ENCODE measurements around the gene C17orf113. TPM values are rescaled to one million over a fixed set of nuclear protein-coding genes. Genes with fewer than 3 reads are reported as not detected.
A peak's percentile ranks its signal among the peaks of the same experiment; 100 is the strongest.
"Not testable (repeated sequence)": the region's sequence is repeated elsewhere in the genome, so short reads cannot be mapped to it uniquely, and the experiment has no call there.

C17orf113 gene
- total RNA-seq, 1 experiment from 2014 or later, result 0.40 TPM

- in situ Hi-C loops (cut with HindIII; ENCODE audit: low pct_unique_long_range_greater_than_20kb, low sequenced_read_pairs), result no loop called here
Observed at GRCh38 chr17:42026857-42027589, 23.4 kb downstream of the C17orf113 start.

GRCh38 chr17:42025936-42026335 lies 24.5 kb downstream of the C17orf113 start:
- in situ Hi-C loops (cut with HindIII; ENCODE audit: low pct_unique_long_range_greater_than_20kb, low sequenced_read_pairs), result no loop called here
- DNase-seq (ENCODE audit: low read depth, low spot score), result no peak

More at GRCh38 chr17:42026857-42027589, 23.4 kb downstream of the C17orf113 start:
- no peak for DNase-seq (ENCODE audit: low read depth, low spot score)

GRCh38 chr17:42025191-42025579 lies 25.2 kb downstream of the C17orf113 start:
- in situ Hi-C loops (cut with HindIII; ENCODE audit: low pct_unique_long_range_greater_than_20kb, low sequenced_read_pairs), result no loop called here
- DNase-seq (ENCODE audit: low read depth, low spot score), result no peak

DNA sequence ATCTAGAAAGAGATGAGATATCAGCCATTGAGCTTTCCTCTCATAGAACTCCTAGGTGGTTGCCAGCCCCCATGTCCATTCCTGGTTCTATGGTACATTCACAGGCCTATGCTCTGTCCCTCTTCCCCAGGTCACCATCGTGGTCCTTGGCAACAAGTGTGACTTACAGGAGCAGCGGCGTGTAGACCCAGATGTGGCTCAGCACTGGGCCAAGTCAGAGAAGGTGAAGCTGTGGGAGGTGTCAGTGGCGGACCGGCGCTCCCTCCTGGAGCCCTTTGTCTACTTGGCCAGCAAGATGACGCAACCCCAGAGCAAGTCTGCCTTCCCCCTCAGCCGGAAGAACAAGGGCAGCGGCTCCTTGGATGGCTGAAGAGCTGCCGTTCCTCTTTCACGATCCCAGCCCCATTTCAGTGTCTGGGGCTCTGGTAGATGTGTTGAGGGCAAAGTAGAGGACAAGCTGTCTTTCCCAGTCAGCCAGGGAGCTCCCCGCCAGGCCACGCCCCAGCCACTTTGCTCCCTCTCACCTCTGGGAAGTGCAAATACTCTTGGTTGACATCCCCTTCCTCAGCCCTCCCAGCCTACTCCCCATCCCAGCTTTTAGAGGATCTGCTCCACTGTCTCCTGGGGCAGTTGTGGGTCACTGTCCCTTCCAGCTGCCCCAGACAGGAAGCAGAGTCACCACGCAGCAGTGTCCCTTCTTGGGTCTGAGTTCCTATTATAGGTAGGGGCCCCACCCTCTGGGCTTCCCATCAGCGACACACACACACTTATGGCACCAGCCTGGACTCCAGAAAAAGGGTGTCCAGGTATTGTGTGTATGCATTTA lies 26.7 kb downstream of the C17orf113 start:
- no peak for DNase-seq (ENCODE audit: low read depth, low spot score)
- in situ Hi-C loops (cut with HindIII; ENCODE audit: low pct_unique_long_range_greater_than_20kb, low sequenced_read_pairs), result no loop called here

- in situ Hi-C loops (cut with HindIII; ENCODE audit: low pct_unique_long_range_greater_than_20kb, low sequenced_read_pairs); DNase-seq (ENCODE audit: low read depth, low spot score): not testable (repeated sequence)
Observed at GRCh38 chr17:42020845-42021244, 29.6 kb downstream of the C17orf113 start.

DNA sequence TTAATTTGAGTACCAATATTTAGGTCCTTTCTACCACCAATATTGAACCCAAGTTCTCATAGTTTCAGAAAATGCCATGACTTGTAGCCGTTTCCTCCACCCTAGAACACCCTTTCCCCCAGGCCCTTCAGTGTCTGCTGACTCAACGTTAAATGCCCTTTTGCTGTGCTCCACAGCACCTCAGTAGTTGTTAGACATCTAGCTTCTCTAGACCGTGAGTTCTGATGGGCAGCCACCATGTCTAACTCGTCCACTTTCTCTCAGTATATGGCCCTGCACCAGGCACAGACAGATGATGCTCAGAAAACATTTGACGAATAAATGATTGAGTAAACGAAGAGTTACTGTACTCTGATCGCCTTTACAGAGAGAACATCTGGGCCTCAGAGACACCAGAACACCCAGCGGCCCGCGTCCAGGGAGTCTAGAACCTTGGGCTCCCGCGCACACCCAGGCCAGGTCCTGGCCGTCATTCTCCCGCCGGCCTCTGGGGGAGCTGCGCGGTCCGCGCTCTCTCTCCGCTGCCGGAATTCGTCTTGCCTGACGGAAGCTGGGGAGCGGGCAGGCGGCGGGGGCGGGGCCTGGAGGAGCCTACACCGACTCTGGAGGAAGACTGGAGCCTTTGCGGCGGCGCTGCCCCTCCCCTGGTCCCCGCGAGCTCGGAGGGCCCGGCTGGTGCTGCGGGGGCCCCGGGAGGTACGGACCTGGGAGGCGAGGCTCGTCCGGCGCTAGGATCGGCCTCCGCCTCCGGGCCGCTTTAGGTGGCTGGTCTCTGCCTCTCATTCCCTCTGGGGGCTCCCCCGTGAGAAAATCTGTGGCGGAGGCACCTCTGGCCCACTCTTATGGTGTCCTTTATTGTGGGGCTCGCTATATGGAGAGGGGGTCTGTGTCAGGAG lies 30.6 kb downstream of the C17orf113 start, which contains the start of gene NKIRAS2:
TSS of gene NKIRAS2 (plus strand) at position 582 of the 896 bp plus-strand sequence. CDS start 1,488 bp downstream, outside the sequence.
- in situ Hi-C loops (cut with HindIII; ENCODE audit: low pct_unique_long_range_greater_than_20kb, low sequenced_read_pairs), result no loop called here
- peak; percentile 91 for DNase-seq (ENCODE audit: low read depth, low spot score)

DNA sequence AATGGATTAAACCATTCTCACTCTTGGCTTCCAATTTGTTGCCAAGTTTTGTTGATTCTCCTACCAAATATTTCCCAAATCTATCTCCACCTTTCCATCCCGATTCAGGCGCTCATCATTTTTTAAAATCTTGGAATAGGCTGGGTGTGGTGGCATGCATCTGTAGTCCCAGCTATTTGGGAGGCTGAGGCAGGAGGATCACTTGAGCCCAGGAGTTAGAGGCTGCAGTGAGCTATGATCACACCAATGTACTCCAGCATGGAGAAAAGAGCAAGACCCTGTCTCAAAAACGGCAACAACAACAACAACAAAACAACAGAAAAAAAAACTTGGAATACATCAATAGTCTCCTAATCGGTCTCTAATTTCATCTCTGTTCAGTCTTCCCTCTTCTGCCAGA lies 31.4 kb downstream of the C17orf113 start:
- in situ Hi-C loops (cut with HindIII; ENCODE audit: low pct_unique_long_range_greater_than_20kb, low sequenced_read_pairs), result no loop called here
- no peak for DNase-seq (ENCODE audit: low read depth, low spot score)

DNA sequence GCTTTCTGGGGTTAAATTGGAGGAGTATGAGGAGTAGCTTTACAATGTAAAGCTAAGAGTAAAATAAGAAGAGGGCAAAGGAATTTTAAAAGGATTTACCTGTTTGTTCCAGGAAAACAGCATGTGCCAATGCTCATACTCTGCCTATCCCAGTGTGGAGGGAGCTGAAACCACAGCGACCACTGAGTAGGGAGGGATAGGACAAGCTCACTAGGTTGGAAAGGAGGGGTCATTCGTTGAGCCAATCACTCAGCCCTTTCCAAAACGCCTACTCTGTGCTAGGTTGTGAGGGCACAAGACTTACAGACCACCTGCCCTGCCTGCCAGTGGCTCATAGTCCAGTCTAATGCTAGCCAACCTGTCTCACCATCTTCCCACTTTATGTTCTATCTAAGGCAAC lies 32.1 kb downstream of the C17orf113 start:
- DNase-seq (ENCODE audit: low read depth, low spot score), result no peak
- in situ Hi-C loops (cut with HindIII; ENCODE audit: low pct_unique_long_range_greater_than_20kb, low sequenced_read_pairs), result no loop called here

- no peak for DNase-seq (ENCODE audit: low read depth, low spot score)
- in situ Hi-C loops (cut with HindIII; ENCODE audit: low pct_unique_long_range_greater_than_20kb, low sequenced_read_pairs), result no loop called here
Observed at GRCh38 chr17:42017866-42018200, 32.6 kb downstream of the C17orf113 start.

GRCh38 chr17:42016941-42017865 lies 33.2 kb downstream of the C17orf113 start, which contains the start of gene DNAJC7:
TSS of gene DNAJC7 (minus strand) at chr17:42017439. CDS start at chr17:42017416, 23 bp downstream.
- peak; percentile 91 for DNase-seq (ENCODE audit: low read depth, low spot score)
- in situ Hi-C loops (cut with HindIII; ENCODE audit: low pct_unique_long_range_greater_than_20kb, low sequenced_read_pairs), result no loop called here

- in situ Hi-C loops (cut with HindIII; ENCODE audit: low pct_unique_long_range_greater_than_20kb, low sequenced_read_pairs), result no loop called here
Observed at GRCh38 chr17:42016411-42016831, 34.0 kb downstream of the C17orf113 start.

GRCh38 chr17:42013740-42014139 lies 36.7 kb downstream of the C17orf113 start:
- DNase-seq (ENCODE audit: low read depth, low spot score); in situ Hi-C loops (cut with HindIII; ENCODE audit: low pct_unique_long_range_greater_than_20kb, low sequenced_read_pairs): not testable (repeated sequence)

More at GRCh38 chr17:42016411-42016831, 34.0 kb downstream of the C17orf113 start:
- peak; percentile 21 for DNase-seq (ENCODE audit: low read depth, low spot score)

DNA sequence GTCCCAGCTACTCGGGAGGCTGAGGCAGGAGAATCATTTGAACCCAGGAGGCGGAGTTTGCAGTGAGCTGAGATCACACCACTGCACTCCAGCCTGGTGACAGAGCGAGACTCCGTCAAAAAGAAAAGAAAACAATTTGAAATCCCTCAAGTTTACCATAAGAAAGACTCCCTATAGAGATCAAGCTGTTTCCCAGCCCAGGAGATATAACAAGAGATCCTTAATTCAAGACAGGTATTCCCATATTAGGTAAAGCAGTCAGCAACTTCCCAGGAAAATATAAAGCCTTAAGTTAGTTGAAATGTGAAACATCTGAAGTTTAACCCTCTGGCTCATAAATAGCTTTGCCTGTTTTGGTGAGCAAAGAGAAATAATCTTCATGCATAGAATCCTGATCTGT lies 38.0 kb downstream of the C17orf113 start:
- DNase-seq (ENCODE audit: low read depth, low spot score); in situ Hi-C loops (cut with HindIII; ENCODE audit: low pct_unique_long_range_greater_than_20kb, low sequenced_read_pairs): not testable (repeated sequence)

DNA sequence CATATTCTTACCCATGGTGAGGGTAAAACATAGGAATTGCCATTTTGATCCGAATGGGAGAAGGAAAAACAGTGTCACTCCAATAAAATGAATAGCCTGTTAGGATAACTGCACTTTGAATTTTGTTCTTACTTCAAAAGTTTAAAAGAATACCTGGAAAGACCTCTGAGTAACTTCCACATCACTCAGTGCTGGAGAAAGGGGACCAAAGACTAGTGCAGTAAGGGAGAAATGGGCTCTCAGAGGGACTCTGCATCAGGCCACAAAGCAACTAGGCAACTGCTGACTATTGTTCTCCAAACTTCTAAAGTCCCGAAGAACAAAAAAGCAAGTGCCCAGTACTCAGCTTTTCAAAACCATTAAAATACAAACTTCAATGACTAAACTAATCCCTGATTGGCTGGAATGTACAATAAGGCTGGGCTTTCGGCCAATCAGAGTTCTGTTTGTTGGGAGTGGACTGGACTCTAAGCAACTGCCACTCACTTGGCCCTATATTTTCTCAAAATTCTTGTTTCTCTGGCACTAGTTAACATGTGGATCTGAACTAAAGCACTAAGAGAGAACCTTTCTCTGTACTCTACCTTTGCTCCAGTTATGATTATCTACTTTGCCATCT lies 39.4 kb downstream of the C17orf113 start:
- in situ Hi-C loops (cut with HindIII; ENCODE audit: low pct_unique_long_range_greater_than_20kb, low sequenced_read_pairs), result no loop called here
- DNase-seq (ENCODE audit: low read depth, low spot score), result peak; percentile 60

DNA sequence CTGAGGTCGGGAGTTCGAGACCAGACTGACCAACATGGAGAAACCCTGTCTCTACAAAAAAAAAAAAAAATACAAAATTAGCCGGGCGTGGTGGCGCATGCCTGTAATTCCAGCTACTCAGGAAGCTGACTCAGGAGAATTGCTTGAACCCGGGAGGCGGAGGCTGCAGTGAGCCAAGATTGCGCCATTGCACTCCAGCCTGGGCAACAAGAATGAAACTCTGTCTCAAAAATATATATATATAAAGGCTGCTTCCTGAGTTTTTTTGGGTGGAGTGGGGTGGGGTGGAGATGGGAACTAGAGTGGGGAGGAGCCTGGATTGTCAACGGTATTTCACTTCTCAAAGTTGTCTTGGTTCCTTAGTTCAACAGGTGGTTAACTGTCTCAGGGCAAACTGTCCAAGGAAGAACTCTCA lies 40.1 kb downstream of the C17orf113 start:
- in situ Hi-C loops (cut with HindIII; ENCODE audit: low pct_unique_long_range_greater_than_20kb, low sequenced_read_pairs); DNase-seq (ENCODE audit: low read depth, low spot score): not testable (repeated sequence)

DNA sequence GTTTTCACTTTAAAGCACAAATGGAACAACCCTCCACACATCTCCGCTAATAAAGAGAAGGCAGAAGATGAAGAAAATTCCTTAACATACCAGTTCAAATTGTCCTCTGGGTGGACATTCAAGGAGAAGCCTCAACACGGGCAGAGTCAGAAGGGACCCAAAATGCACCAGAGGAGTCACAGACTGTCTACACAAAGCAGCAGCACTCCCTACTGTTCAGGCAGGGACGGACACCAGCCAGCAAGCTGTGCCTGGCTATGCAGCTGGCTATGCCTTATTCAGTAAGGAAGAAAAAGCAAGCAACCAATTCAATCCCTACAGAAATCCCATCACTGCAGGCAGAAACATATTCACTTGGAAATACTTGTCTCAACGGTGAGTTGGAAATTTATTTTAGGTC lies 41.2 kb downstream of the C17orf113 start:
- in situ Hi-C loops (cut with HindIII; ENCODE audit: low pct_unique_long_range_greater_than_20kb, low sequenced_read_pairs), result no loop called here
- peak; percentile 18 for DNase-seq (ENCODE audit: low read depth, low spot score)
